Adrenal gland (tissue), 12 donors: ENCODE measurements around the gene PSTPIP2. TPM values are rescaled to one million over a fixed set of nuclear protein-coding genes. Genes with fewer than 3 reads are reported as not detected.
A peak's percentile ranks its signal among the peaks of the same experiment; 100 is the strongest.

Source experiments
- DNase-seq, 7 donors: peaks; one replicate each; pipeline ENCODE4 v3.0.0-alpha.2; 2019 to 2020
- H3K27ac ChIP-seq, 5 donors: fragments of 200-600 bp; sonication (generic) in 4 of 5; 1 replicate in 3 of 5; 2 replicates in 2 of 5; pipeline versions ENCODE4 v1.5.1 to v1.8.0; 2016 to 2020; ENCODE audit warnings: mild to moderate bottlenecking in 1 of 5
- H3K27me3 ChIP-seq: fragments of 200-600 bp; 2 replicates; pipeline ENCODE4 v1.8.0; 2021
- H3K36me3 ChIP-seq, 2 donors: fragments of 200-600 bp; replicated peaks in 1 of 2; 1 replicate in 1 of 2; 2 replicates in 1 of 2; pipeline versions ENCODE4 v1.5.1 to v1.8.0; 2018 to 2022
- H3K4me1 ChIP-seq, 2 donors: fragments of 200-600 bp; replicated peaks in 1 of 2; 1 replicate in 1 of 2; 2 replicates in 1 of 2; pipeline versions ENCODE4 v1.5.1 to v1.8.0; 2018 to 2021
- H3K4me3 ChIP-seq, 4 donors: fragments of 200-600 bp; sonication (generic) in 3 of 4; one replicate each; pipeline ENCODE4 v1.5.1; 2016 to 2018
- H3K9me3 ChIP-seq, 3 donors: fragments of 200-600 bp; sonication (generic) in 1 of 3; replicated peaks in 1 of 3; 1 replicate in 2 of 3; 2 replicates in 1 of 3; pipeline versions ENCODE4 v1.5.1 to v1.8.0; 2016 to 2021
- CTCF ChIP-seq, 6 experiments: fragments of 450-650 bp in 4 of 6; fragments of 200-600 bp in 2 of 6; sonication (generic) in 1 of 6; IDR thresholded peaks; 1 replicate in 5 of 6; 2 replicates in 1 of 6; pipeline versions ENCODE4 v1.5.1 to v1.8.0; 2016 to 2021; ENCODE audit warnings: antibody characterized with exemption in 6 of 6, mild to moderate bottlenecking in 2 of 6, moderate library complexity in 1 of 6
- POLR2A ChIP-seq, 2 donors: fragments of 450-650 bp; IDR thresholded peaks; one replicate each; pipeline ENCODE4 v1.6.1; 2017; ENCODE audit warnings: antibody characterized with exemption in 2 of 2, mild to moderate bottlenecking in 2 of 2, moderate library complexity in 1 of 2
- WGBS, 4 donors: extraction: QIAGEN DNeasy Blood & Tissue Kit in 2 of 4; methylation state at CpG; one replicate each; pipeline versions ENCODE4 v1.1.5 to v1.1.7; 2013 to 2017; 5-methylcytosine and 5-hydroxymethylcytosine counted together
- intact Hi-C, 2 donors: fragments of 100-400 bp; cut with DNase I; formaldehyde crosslinking; loops; one replicate each; pipeline versions ENCODE4 v1.14.1 to v1.15.0; 2022 to 2023
- polyA plus RNA-seq, 3 donors: library from polyadenylated mRNA; stranded (reverse); fragments of 200-250 nt in 2 of 3; fragments of 350-450 nt in 1 of 3; fragmentation: Illumina TruSeq in 1 of 3; extraction: RNeasy Lipid Tissue Mini Kit (QIAGEN cat#74804) in 1 of 3; gene quantifications; one replicate each; pipeline ENCODE4 v1.2.3, GENCODE V29; 2013 to 2014
- total RNA-seq, 9 donors: library from RNA; depleted of rRNA in 4 of 9; stranded (reverse); fragments of >200 nt in 4 of 9; fragments of 120-200 nt in 1 of 9; fragmentation: NEBNext Ultra II Directional in 1 of 9; extraction: Animal tissue kit (Norgen Biotek cat#: 25700) in 1 of 9; gene quantifications; one replicate each; pipeline versions ENCODE4 v1.1.0 to v1.2.4, GENCODE V29; 2013 to 2023
- donor health status: healthy with polysubstance abuse.
- donor health status: Bipolar disorder and iron deficiency.
- donor health status: DM: yes; HTN: yes; CAD: no.
- donor health status: DM: no; HTN: no; CAD: no.
- donor health status: DM: no; HTN: no; CAD: no.
- donor health status: DM: yes; HTN: yes; CAD: no.

The PSTPIP2 gene
- total and polyA plus RNA-seq, 12 donors = 5.3 to 17.8 (median 8.4) TPM

- Histone ChIP-seq H3K27me3 (no peaks in the 10 kb centered on the region), H3K4me1 (no peaks in the 10 kb centered on the region), H3K36me3 (no peaks in the 10 kb centered on the region), H3K4me3 (no peak overlapping the region), H3K27ac (no peak overlapping the region), H3K9me3 (no peaks in the 10 kb centered on the region)
- 91 to 98% (median 93%) methylated on average over 3 of the region's 3 CpGs for WGBS, 4 donors
- DNase-seq = no peak
- TF ChIP-seq CTCF (IDR thresholded peaks at IDR 0.05) (no peak), POLR2A (IDR thresholded peaks at IDR 0.05) (no peak)
- intact Hi-C loops = no loop called here
Measured at GRCh38 chr18:46019936-46020335, 52.1 kb downstream of the PSTPIP2 start.

- intact Hi-C loops = no loop called here
Measured at GRCh38 chr18:46013484-46014189, 58.4 kb downstream of the PSTPIP2 start.

DNA sequence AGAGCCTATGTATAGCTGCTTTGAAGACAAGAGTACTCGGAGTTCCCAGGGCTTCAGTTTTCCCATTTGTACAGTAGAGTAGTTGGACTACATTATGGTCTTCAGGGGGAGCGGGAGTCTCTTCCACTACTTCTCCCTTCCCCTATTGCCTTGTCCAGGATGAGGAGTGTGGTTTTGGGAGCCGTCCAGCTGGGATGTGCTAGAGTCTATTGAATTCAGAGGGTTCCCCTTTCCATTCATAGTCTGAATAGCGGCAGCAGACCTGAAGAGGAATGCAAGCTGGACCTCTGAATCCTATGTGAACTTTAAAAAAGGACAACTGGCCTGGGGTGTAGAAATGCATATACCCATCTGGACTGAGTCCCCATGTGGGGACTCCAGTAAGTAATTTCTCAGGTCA is 61.4 kb downstream of the PSTPIP2 start:
- intact Hi-C loops = no loop called here
- Histone ChIP-seq H3K36me3 (no peaks in the 10 kb centered on the region), H3K4me1 (no peaks in the 10 kb centered on the region), H3K27ac (no peak overlapping the region), H3K4me3 (no peak overlapping the region), H3K27me3 (no peaks in the 10 kb centered on the region), H3K9me3 (no peaks in the 10 kb centered on the region)
- WGBS, 4 donors = 79 to 85% (median 82%) methylated on average over 4 of the region's 4 CpGs
- TF ChIP-seq POLR2A (IDR thresholded peaks at IDR 0.05) (no peak), CTCF (IDR thresholded peaks at IDR 0.05) (no peak)
- DNase-seq = peak in 4 of 7 donors; percentile 10 to 25 (median 18)

More at GRCh38 chr18:46013484-46014189, 58.4 kb downstream of the PSTPIP2 start:
- H3K36me3 ChIP-seq = no peaks in the 10 kb centered on the region
- no peak for DNase-seq
- H3K27me3 ChIP-seq = no peaks in the 10 kb centered on the region
- H3K27ac ChIP-seq = no peak overlapping the region
- H3K4me3 ChIP-seq = no peak overlapping the region
- no peak for TF ChIP-seq CTCF (IDR thresholded peaks at IDR 0.05)
- no peak for TF ChIP-seq POLR2A (IDR thresholded peaks at IDR 0.05)
- H3K4me1 ChIP-seq = no peaks in the 10 kb centered on the region
- 71 to 80% (median 76%) methylated on average over 5 of the region's 5 CpGs for WGBS, 4 donors
- no peaks in the 10 kb centered on the region for H3K9me3 ChIP-seq

- H3K36me3 ChIP-seq = no peaks in the 10 kb centered on the region
Measured at GRCh38 chr18:46010050-46010449, 62.0 kb downstream of the PSTPIP2 start.

More at GRCh38 chr18:46010050-46010449, 62.0 kb downstream of the PSTPIP2 start:
- no peak for TF ChIP-seq POLR2A (IDR thresholded peaks at IDR 0.05)
- H3K27ac ChIP-seq = peak overlapping the region in 2 of 5 donors; percentile 28 to 56
- no peak for DNase-seq
- no peaks in the 10 kb centered on the region for H3K27me3 ChIP-seq
- no peaks in the 10 kb centered on the region for H3K4me1 ChIP-seq
- H3K4me3 ChIP-seq = no peak overlapping the region
- WGBS, 4 donors = 89 to 93% (median 89%) methylated on average over 4 of the region's 4 CpGs
- no peaks in the 10 kb centered on the region for H3K9me3 ChIP-seq
- intact Hi-C loops = no loop called here
